ENCODE data around the gene VCL. TPM values are rescaled to one million over a fixed set of nuclear protein-coding genes. Genes with fewer than 3 reads are reported as not detected.
A peak's percentile ranks its signal among the peaks of the same experiment; 100 is the strongest.

Gene VCL
- total RNA-seq, 1 experiment from 2014 or later: 106 TPM

- DNase-seq (ENCODE audit: low read depth, low spot score) (no peak), ATAC-seq (no peak)
- Histone ChIP-seq H3K79me2 (ENCODE audit: insufficient read depth, low read length) (peaks cover 80% of the 10 kb centered on the region), H3K9me2 (ENCODE audit: insufficient read depth) (no peaks in the 10 kb centered on the region), H2AFZ (ENCODE audit: low read depth, low read length, poor library complexity, severe bottlenecking) (no peak overlapping the region), H3K27ac (ENCODE audit: low read depth, low read length) (peak overlapping the region; percentile 89), H3K9me3 (ENCODE audit: control insufficient read depth in 1 of 2, insufficient read depth in 1 of 2, low read depth in 1 of 2, low read length in 2 of 2) (no peaks in the 10 kb centered on the region), H3K4me3 (replicated peaks in 1 of 2; ENCODE audit: low read depth in 1 of 2, low read length in 2 of 2) (peak overlapping the region; percentile 82 to 85), H3K4me2 (ENCODE audit: low read length) (peak overlapping the region; percentile 91), H3K9ac (ENCODE audit: low read length) (peak overlapping the region; percentile 93), H3K4me1 (ENCODE audit: control insufficient read depth in 1 of 2, insufficient read depth in 2 of 2, low read length in 2 of 2) (peaks cover 13 to 22% of the 10 kb centered on the region in 2 experiments), H3K27me3 (ENCODE audit: insufficient read depth, low read length) (no peaks in the 10 kb centered on the region), H4K20me1 (ENCODE audit: insufficient read depth) (no peaks in the 10 kb centered on the region), H3K36me3 (ENCODE audit: control insufficient read depth in 1 of 2, insufficient read depth in 2 of 2, low read length in 2 of 2) (no peaks in the 10 kb centered on the region)
- intact Hi-C loops (cut with micrococcal nuclease): loop anchor here (5.0 kb wide), 2 partner anchors 60 to 80 kb away; no protein-coding TSS in a partner anchor
- no peak for TF ChIP-seq FOSL1 (IDR thresholded peaks at IDR 0.05; ENCODE audit: low read depth)
- TF ChIP-seq CTCF (IDR thresholded peaks at IDR 0.05 in 2 of 3, conservative IDR thresholded peaks at IDR 0.05 in 1 of 3; ENCODE audit: borderline replicate concordance in 1 of 3, insufficient read depth in 1 of 3, low read depth in 2 of 3, low read length in 2 of 3): no peak
- peak; percentile 69 for TF ChIP-seq SRF (IDR thresholded peaks at IDR 0.05; ENCODE audit: low read depth)
- no peak for TF ChIP-seq CBX3 (IDR thresholded peaks at IDR 0.05; ENCODE audit: low read depth)
- no peak for TF ChIP-seq ELF1 (IDR thresholded peaks at IDR 0.05; ENCODE audit: borderline replicate concordance, low read depth)
- ChIA-PET POLR2A (interaction anchor here (1.4 kb wide), 1 partner anchor 83 kb away, joined by 6 read pairs; no protein-coding TSS in a partner anchor), RAD21 (ENCODE audit: low non-redundant PET in 1 of 2, low total read pairs in 2 of 2, uncharacterized antibody in 2 of 2, unreplicated experiment in 2 of 2) (no interaction called here), CTCF (interaction anchor here (1.1 kb wide), 1 partner anchor 82 kb away, joined by 4 read pairs; no protein-coding TSS in a partner anchor)
- no TSS peak for BruUV-seq (replicated peaks)
Measured at GRCh38 chr10:74151879-74152722, 154.2 kb downstream of the VCL start.

DNA sequence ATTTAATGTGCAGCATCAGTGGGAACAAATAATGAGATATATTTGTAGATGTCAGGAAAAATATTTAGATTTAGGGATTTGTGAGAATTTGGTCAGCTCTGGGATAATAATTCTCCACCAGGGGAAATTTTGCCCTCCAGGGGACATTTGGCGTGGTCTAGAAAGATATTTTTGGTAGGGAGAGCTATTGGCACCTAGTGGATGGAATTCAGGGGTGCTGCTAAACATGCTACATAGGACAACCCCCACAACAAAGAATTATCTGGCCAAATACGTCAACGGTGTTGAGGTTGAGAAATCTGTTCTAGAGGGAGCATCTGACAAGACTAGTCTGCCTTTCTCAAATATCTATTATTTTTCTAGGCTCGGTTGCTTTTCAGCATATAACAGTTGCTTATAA is 155.2 kb downstream of the VCL start:
- TF ChIP-seq CTCF (IDR thresholded peaks at IDR 0.05 in 2 of 3, conservative IDR thresholded peaks at IDR 0.05 in 1 of 3; ENCODE audit: borderline replicate concordance in 1 of 3, insufficient read depth in 1 of 3, low read depth in 2 of 3, low read length in 2 of 3) (peak; percentile 50 to 71 (median 64); a peak in 5 of 6 replicates), MAX (IDR thresholded peaks at IDR 0.05) (0 out of 2 replicates have a peak, but pooled peaks have one; percentile 17), FOSL1 (IDR thresholded peaks at IDR 0.05; ENCODE audit: low read depth) (no peak), RAD21 (IDR thresholded peaks at IDR 0.05; ENCODE audit: low read depth) (peak; percentile 15; the same call in 1 of the 2 replicates), SIN3A (IDR thresholded peaks at IDR 0.05; ENCODE audit: low read depth) (0 out of 2 replicates have a peak, but pooled peaks have one; percentile 20)
- no peaks in the 10 kb centered on the region for H3K9me3 ChIP-seq (ENCODE audit: control insufficient read depth in 1 of 2, insufficient read depth in 1 of 2, low read depth in 1 of 2, low read length in 2 of 2)
- BruUV-seq (replicated peaks): no TSS peak
- no peaks in the 10 kb centered on the region for H4K20me1 ChIP-seq (ENCODE audit: insufficient read depth)
- intact Hi-C loops (cut with micrococcal nuclease): loop anchor here (5.0 kb wide), 2 partner anchors 59 to 79 kb away; no protein-coding TSS in a partner anchor
- H3K4me2 ChIP-seq (ENCODE audit: low read length): peak overlapping the region; percentile 91
- H2AFZ ChIP-seq (ENCODE audit: low read depth, low read length, poor library complexity, severe bottlenecking): no peak overlapping the region
- H3K27me3 ChIP-seq (ENCODE audit: insufficient read depth, low read length): no peaks in the 10 kb centered on the region
- H3K36me3 ChIP-seq (ENCODE audit: control insufficient read depth in 1 of 2, insufficient read depth in 2 of 2, low read length in 2 of 2): no peaks in the 10 kb centered on the region
- H3K4me3 ChIP-seq (replicated peaks in 1 of 2; ENCODE audit: low read depth in 1 of 2, low read length in 2 of 2): no peak overlapping the region
- ATAC-seq (no peak), DNase-seq (ENCODE audit: low read depth, low spot score) (peak; percentile 34)
- peaks cover 74% of the 10 kb centered on the region for H3K79me2 ChIP-seq (ENCODE audit: insufficient read depth, low read length)
- H3K9ac ChIP-seq (ENCODE audit: low read length): no peak overlapping the region
- ChIA-PET RAD21 (ENCODE audit: low non-redundant PET in 1 of 2, low total read pairs in 2 of 2, uncharacterized antibody in 2 of 2, unreplicated experiment in 2 of 2) (no interaction called here), POLR2A (no interaction called here), CTCF (interaction anchor here (1.0 to 1.1 kb wide), 2 partner anchors 9 to 81 kb away, joined by 3 to 4 read pairs; no protein-coding TSS in a partner anchor)
- H3K27ac ChIP-seq (ENCODE audit: low read depth, low read length): no peak overlapping the region
- no peaks in the 10 kb centered on the region for H3K9me2 ChIP-seq (ENCODE audit: insufficient read depth)
- peaks cover 13 to 22% of the 10 kb centered on the region in 2 experiments for H3K4me1 ChIP-seq (ENCODE audit: control insufficient read depth in 1 of 2, insufficient read depth in 2 of 2, low read length in 2 of 2)

Data from HCT116 (cell line).